Activated CD8-positive, alpha-beta memory T cell treated with anti-CD3 and anti-CD28 coated beads, Interleukin-2, amount 50 U/mL, for 24 hours (primary cell): ENCODE measurements around the gene CLSTN1.
"Not testable (repeated sequence)": the region's sequence is repeated elsewhere in the genome, so short reads cannot be mapped to it uniquely, and the experiment has no call there.

Source experiments
- DNase-seq: peaks from one replicate; pipeline ENCODE4 v3.0.0-alpha.2; 2020; ENCODE audit errors: extremely low read depth

The CLSTN1 gene

GRCh38 chr1:9825093-9826074, 1.6 kb upstream of the CLSTN1 start:
- no peak for DNase-seq

- no peak for DNase-seq
These were observed 931 bp upstream of the CLSTN1 start for GRCh38 chr1:9824702-9825089.

- no peak for DNase-seq
These were observed 147 bp downstream of the CLSTN1 start for GRCh38 chr1:9823693-9823942.

- no peak for DNase-seq
These were observed 670 bp downstream of the CLSTN1 start for GRCh38 chr1:9822897-9823692.

- no peak for DNase-seq
These were observed 1.3 kb downstream of the CLSTN1 start for GRCh38 chr1:9822490-9822889.

GRCh38 chr1:9821710-9822109, 2.1 kb downstream of the CLSTN1 start:
- DNase-seq, result no peak

GRCh38 chr1:9820521-9820920, 3.2 kb downstream of the CLSTN1 start:
- DNase-seq, result no peak

- DNase-seq, result no peak
These were observed 6.0 kb downstream of the CLSTN1 start for GRCh38 chr1:9817734-9818133.

GRCh38 chr1:9816199-9816598, 7.6 kb downstream of the CLSTN1 start:
- DNase-seq, result no peak

GRCh38 chr1:9815150-9815549, 8.6 kb downstream of the CLSTN1 start:
- DNase-seq, result no peak

- no peak for DNase-seq
These were observed 9.1 kb downstream of the CLSTN1 start for GRCh38 chr1:9814619-9815018.

GRCh38 chr1:9811239-9811966, 12.4 kb downstream of the CLSTN1 start:
- no peak for DNase-seq

- no peak for DNase-seq
These were observed 14.7 kb downstream of the CLSTN1 start for GRCh38 chr1:9809100-9809510.

- DNase-seq, result no peak
These were observed 15.3 kb downstream of the CLSTN1 start for GRCh38 chr1:9808459-9808858.

GRCh38 chr1:9807541-9807940, 16.2 kb downstream of the CLSTN1 start:
- no peak for DNase-seq

GRCh38 chr1:9805972-9806371, 17.8 kb downstream of the CLSTN1 start:
- not testable (repeated sequence) for DNase-seq

- DNase-seq, result no peak
These were observed 18.7 kb downstream of the CLSTN1 start for GRCh38 chr1:9805006-9805508.

GRCh38 chr1:9803003-9803918, 20.5 kb downstream of the CLSTN1 start:
- DNase-seq, result not testable (repeated sequence)

GRCh38 chr1:9801909-9802308, 21.9 kb downstream of the CLSTN1 start:
- no peak for DNase-seq

GRCh38 chr1:9798236-9799130, 25.3 kb downstream of the CLSTN1 start:
- no peak for DNase-seq
